ENCODE measurements around the gene CD6.

CD6 gene

GRCh38 chr11:60987577-60988277 lies 16.2 kb downstream of the CD6 start:
- DNase-seq: peak; percentile 86

GRCh38 chr11:60988658-60989057 lies 17.2 kb downstream of the CD6 start:
- no peak for DNase-seq

GRCh38 chr11:60989093-60989650 lies 17.7 kb downstream of the CD6 start:
- no peak for DNase-seq

- peak; percentile 70 for DNase-seq
Observed at GRCh38 chr11:60991457-60991856, 20.0 kb downstream of the CD6 start.

GRCh38 chr11:60992842-60993409 lies 21.4 kb downstream of the CD6 start:
- no peak for DNase-seq

- DNase-seq: peak; percentile 74
Observed at GRCh38 chr11:60993615-60994014, 22.1 kb downstream of the CD6 start.

- peak; percentile 69 for DNase-seq
Observed at GRCh38 chr11:60994541-60995080, 23.1 kb downstream of the CD6 start.

- no peak for DNase-seq
Observed at GRCh38 chr11:60995798-60996197, 24.3 kb downstream of the CD6 start.

- DNase-seq: no peak
Observed at GRCh38 chr11:60996381-60997138, 25.1 kb downstream of the CD6 start.

GRCh38 chr11:61000426-61000825 lies 28.9 kb downstream of the CD6 start:
- no peak for DNase-seq

- no peak for DNase-seq
Observed at GRCh38 chr11:61001931-61002330, 30.5 kb downstream of the CD6 start.

- DNase-seq: no peak
Observed at GRCh38 chr11:61002598-61002997, 31.1 kb downstream of the CD6 start.

GRCh38 chr11:61004180-61004611 lies 32.7 kb downstream of the CD6 start:
- DNase-seq: peak; percentile 69

- DNase-seq: peak; percentile 59
Observed at GRCh38 chr11:61004761-61005181, 33.3 kb downstream of the CD6 start.

GRCh38 chr11:61007383-61007955 lies 36.0 kb downstream of the CD6 start:
- peak; percentile 45 for DNase-seq

GRCh38 chr11:61007956-61008896 lies 36.7 kb downstream of the CD6 start:
- DNase-seq: peak; percentile 59

GRCh38 chr11:61008971-61009370 lies 37.5 kb downstream of the CD6 start:
- DNase-seq: no peak

- DNase-seq: no peak
Observed at GRCh38 chr11:61009392-61010275, 38.2 kb downstream of the CD6 start.

GRCh38 chr11:61010466-61011228 lies 39.2 kb downstream of the CD6 start:
- no peak for DNase-seq

Measured in stimulated activated CD4-positive, alpha-beta T cell treated with anti-CD3 and anti-CD28 coated beads, Interleukin-15, amount 100 ng/mL, for 24 hours (primary cell).